ENCODE results near the gene AFAP1.

DNA sequence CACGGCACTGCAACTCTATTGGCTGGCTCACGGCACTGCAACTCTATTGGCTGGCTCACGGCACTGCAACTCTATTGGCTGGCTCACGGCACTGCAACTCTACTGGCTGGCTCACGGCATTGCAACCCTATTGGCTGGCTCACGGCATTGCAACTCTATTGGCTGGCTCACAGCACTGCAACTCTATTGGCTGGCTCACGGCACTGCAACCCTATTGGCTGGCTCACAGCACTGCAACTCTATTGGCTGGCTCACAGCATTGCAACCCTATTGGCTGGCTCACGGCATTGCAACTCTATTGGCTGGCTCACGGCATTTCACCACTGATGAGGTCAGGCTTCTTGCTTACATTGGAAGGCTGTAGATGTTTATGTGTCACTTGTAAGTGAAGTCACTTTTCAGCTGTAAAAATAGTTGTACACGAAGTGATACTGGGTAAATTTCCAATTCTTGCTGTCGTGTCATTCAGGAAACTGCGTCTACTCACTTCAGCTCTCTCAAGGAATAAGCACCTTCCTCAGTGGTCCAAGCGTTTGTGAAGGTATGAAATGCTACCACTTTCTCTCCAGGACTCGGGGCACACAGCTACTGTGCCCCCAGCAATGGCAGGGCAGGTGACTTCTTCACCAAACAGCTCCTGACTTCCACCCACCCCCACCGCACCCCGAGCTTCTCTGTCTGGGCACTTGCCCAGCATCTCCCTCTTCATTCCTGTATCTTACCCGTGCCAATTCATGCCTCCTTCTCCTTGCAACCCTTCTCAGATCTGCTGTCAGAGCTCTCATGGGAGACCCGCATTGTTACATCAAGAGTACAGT lies 141.3 kb downstream of the AFAP1 start:
- TF ChIP-seq, protein P1, sequence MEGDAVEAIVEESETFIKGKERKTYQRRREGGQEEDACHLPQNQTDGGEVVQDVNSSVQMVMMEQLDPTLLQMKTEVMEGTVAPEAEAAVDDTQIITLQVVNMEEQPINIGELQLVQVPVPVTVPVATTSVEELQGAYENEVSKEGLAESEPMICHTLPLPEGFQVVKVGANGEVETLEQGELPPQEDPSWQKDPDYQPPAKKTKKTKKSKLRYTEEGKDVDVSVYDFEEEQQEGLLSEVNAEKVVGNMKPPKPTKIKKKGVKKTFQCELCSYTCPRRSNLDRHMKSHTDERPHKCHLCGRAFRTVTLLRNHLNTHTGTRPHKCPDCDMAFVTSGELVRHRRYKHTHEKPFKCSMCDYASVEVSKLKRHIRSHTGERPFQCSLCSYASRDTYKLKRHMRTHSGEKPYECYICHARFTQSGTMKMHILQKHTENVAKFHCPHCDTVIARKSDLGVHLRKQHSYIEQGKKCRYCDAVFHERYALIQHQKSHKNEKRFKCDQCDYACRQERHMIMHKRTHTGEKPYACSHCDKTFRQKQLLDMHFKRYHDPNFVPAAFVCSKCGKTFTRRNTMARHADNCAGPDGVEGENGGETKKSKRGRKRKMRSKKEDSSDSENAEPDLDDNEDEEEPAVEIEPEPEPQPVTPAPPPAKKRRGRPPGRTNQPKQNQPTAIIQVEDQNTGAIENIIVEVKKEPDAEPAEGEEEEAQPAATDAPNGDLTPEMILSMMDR (tag by site-specific recombination; IDR thresholded peaks at IDR 0.05) = no peak
- no peak for TF ChIP-seq ZBTB17 (tag by site-specific recombination; IDR thresholded peaks at IDR 0.05)
- TF ChIP-seq, protein P2, sequence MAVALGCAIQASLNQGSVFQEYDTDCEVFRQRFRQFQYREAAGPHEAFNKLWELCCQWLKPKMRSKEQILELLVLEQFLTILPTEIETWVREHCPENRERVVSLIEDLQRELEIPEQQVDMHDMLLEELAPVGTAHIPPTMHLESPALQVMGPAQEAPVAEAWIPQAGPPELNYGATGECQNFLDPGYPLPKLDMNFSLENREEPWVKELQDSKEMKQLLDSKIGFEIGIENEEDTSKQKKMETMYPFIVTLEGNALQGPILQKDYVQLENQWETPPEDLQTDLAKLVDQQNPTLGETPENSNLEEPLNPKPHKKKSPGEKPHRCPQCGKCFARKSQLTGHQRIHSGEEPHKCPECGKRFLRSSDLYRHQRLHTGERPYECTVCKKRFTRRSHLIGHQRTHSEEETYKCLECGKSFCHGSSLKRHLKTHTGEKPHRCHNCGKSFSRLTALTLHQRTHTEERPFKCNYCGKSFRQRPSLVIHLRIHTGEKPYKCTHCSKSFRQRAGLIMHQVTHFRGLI (tag by site-specific recombination; IDR thresholded peaks at IDR 0.05) = no peak
- no peak for TF ChIP-seq KLF10 (tag by site-specific recombination; IDR thresholded peaks at IDR 0.05)
- no peak for TF ChIP-seq ZSCAN30 (tag by site-specific recombination; IDR thresholded peaks at IDR 0.05)
- TF ChIP-seq ZFHX2 (tag by site-specific recombination; conservative IDR thresholded peaks at IDR 0.05) = no peak
- no peak for TF ChIP-seq SP2 (tag by site-specific recombination; IDR thresholded peaks at IDR 0.05)
